WTC11 (cell line): ENCODE data around the gene FBN3.

Experiments
- ATF2 ChIP-seq: sonication (generic); formaldehyde crosslinking; IDR thresholded peaks from 2 replicates; pipeline ENCODE4 v1.8.1; 2022; ENCODE audit warnings: low read depth, missing genetic modification reagents, borderline replicate concordance
- CBFB ChIP-seq: sonication (generic); formaldehyde crosslinking; IDR thresholded peaks from 2 replicates; pipeline ENCODE4 v1.8.1; 2022; ENCODE audit warnings: mild to moderate bottlenecking, low read depth, missing genetic modification reagents
- NR2C2 ChIP-seq: sonication (generic); formaldehyde crosslinking; IDR thresholded peaks from 2 replicates; pipeline ENCODE4 v1.8.0; 2022; ENCODE audit warnings: mild to moderate bottlenecking, missing genetic modification reagents
- TF ChIP-seq, protein P1 (sequence below): fragments of 200-600 bp; IDR thresholded peaks from 2 replicates; pipeline ENCODE4 v1.8.0; 2022; ENCODE audit warnings: antibody characterized with exemption
- TF ChIP-seq, protein P2 (sequence below): sonication (generic); formaldehyde crosslinking; IDR thresholded peaks from 2 replicates; pipeline ENCODE4 v1.8.1; 2023; ENCODE audit warnings: mild to moderate bottlenecking, missing genetic modification reagents, borderline replicate concordance

DNA sequence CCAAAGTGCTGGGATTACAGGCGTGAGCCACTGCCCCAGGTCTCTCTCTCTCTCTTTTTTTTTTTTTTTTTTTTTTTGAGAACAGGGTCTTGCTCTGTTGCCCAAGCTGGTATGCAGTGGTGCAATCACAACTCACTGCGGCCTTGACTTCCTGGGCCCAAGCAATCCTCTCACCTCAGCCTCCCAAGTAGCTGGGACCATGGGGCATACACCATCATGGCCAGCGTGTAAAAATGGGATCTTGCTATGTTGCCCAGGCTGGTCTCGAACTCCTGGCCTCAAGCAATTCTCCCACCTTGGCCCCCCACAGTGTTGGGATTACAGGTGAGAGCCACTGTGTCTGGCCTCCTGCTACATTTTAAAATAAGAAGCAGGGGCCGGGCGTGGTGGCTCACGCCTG lies 19.1 kb upstream of the FBN3 start:
- no peak for TF ChIP-seq NR2C2
- TF ChIP-seq, protein P1, sequence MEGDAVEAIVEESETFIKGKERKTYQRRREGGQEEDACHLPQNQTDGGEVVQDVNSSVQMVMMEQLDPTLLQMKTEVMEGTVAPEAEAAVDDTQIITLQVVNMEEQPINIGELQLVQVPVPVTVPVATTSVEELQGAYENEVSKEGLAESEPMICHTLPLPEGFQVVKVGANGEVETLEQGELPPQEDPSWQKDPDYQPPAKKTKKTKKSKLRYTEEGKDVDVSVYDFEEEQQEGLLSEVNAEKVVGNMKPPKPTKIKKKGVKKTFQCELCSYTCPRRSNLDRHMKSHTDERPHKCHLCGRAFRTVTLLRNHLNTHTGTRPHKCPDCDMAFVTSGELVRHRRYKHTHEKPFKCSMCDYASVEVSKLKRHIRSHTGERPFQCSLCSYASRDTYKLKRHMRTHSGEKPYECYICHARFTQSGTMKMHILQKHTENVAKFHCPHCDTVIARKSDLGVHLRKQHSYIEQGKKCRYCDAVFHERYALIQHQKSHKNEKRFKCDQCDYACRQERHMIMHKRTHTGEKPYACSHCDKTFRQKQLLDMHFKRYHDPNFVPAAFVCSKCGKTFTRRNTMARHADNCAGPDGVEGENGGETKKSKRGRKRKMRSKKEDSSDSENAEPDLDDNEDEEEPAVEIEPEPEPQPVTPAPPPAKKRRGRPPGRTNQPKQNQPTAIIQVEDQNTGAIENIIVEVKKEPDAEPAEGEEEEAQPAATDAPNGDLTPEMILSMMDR = no peak
- TF ChIP-seq, protein P2, sequence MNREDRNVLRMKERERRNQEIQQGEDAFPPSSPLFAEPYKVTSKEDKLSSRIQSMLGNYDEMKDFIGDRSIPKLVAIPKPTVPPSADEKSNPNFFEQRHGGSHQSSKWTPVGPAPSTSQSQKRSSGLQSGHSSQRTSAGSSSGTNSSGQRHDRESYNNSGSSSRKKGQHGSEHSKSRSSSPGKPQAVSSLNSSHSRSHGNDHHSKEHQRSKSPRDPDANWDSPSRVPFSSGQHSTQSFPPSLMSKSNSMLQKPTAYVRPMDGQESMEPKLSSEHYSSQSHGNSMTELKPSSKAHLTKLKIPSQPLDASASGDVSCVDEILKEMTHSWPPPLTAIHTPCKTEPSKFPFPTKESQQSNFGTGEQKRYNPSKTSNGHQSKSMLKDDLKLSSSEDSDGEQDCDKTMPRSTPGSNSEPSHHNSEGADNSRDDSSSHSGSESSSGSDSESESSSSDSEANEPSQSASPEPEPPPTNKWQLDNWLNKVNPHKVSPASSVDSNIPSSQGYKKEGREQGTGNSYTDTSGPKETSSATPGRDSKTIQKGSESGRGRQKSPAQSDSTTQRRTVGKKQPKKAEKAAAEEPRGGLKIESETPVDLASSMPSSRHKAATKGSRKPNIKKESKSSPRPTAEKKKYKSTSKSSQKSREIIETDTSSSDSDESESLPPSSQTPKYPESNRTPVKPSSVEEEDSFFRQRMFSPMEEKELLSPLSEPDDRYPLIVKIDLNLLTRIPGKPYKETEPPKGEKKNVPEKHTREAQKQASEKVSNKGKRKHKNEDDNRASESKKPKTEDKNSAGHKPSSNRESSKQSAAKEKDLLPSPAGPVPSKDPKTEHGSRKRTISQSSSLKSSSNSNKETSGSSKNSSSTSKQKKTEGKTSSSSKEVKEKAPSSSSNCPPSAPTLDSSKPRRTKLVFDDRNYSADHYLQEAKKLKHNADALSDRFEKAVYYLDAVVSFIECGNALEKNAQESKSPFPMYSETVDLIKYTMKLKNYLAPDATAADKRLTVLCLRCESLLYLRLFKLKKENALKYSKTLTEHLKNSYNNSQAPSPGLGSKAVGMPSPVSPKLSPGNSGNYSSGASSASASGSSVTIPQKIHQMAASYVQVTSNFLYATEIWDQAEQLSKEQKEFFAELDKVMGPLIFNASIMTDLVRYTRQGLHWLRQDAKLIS (CRISPR knock-in tag) = no peak
- TF ChIP-seq ATF2 = no peak
- no peak for TF ChIP-seq CBFB (CRISPR knock-in tag)
